GM10248 (cell line): Measurements from ENCODE around the gene KCNMB2.
"Not testable (repeated sequence)": the region's sequence is repeated elsewhere in the genome, so short reads cannot be mapped to it uniquely, and the experiment has no call there.

ENCODE experiments used
- CTCF ChIA-PET: fragments of 300-600 bp; sonication (Branson Sonifier 250); formaldehyde crosslinking; extraction: SDS; loops from one replicate; lab custom pipeline; 2021; ENCODE audit warnings: antibody characterized with exemption; lab: Yijun Ruan, JAX
- POLR2A ChIA-PET: fragments of 350-650 bp; sonication (Branson Sonifier 250); formaldehyde crosslinking; extraction: SDS; loops from one replicate; lab custom pipeline; 2020; ENCODE audit warnings: antibody characterized with exemption; lab: Yijun Ruan, JAX
- DNase-seq: peaks from one replicate; pipeline ENCODE4 v3.0.0; 2012; ENCODE audit errors: extremely low spot score
- TF ChIP-seq, protein P1 (sequence below): IDR thresholded peaks from 2 replicates; pipeline ENCODE4 v1.5.1; 2012; ENCODE audit warnings: mild to moderate bottlenecking, low read depth; ENCODE audit errors: extremely low read depth, missing control alignments, control extremely low read depth

The KCNMB2 gene

DNA sequence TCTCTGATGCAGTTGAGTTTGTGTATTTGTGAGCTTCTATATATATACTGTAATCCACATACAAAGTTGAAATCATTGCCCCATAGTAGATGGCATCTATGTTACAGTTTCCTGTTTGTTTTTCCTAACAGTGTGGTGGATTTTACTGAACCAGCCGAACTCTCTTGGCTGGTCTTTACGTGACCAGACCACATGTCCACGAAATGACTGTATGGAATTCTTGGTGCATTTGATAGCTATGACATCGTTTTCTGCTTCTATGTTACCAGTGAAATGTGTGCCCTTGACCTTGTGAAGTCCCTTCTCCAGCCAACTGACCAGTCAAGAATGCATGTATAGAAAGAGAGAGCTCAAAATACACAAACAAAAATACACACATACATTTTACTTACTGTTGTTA, 1.8 kb downstream of the KCNMB2 start:
- DNase-seq: no peak
- TF ChIP-seq, protein P1, sequence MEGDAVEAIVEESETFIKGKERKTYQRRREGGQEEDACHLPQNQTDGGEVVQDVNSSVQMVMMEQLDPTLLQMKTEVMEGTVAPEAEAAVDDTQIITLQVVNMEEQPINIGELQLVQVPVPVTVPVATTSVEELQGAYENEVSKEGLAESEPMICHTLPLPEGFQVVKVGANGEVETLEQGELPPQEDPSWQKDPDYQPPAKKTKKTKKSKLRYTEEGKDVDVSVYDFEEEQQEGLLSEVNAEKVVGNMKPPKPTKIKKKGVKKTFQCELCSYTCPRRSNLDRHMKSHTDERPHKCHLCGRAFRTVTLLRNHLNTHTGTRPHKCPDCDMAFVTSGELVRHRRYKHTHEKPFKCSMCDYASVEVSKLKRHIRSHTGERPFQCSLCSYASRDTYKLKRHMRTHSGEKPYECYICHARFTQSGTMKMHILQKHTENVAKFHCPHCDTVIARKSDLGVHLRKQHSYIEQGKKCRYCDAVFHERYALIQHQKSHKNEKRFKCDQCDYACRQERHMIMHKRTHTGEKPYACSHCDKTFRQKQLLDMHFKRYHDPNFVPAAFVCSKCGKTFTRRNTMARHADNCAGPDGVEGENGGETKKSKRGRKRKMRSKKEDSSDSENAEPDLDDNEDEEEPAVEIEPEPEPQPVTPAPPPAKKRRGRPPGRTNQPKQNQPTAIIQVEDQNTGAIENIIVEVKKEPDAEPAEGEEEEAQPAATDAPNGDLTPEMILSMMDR: no peak
- CTCF ChIA-PET: interaction anchor here (1.1 to 2.9 kb wide), 5 partner anchors 11 to 56 kb away, joined by 3 to 12 read pairs (median 4); no protein-coding TSS in a partner anchor
- POLR2A ChIA-PET: interaction anchor here (0.7 kb wide), 1 partner anchor 19 kb away, joined by 3 read pairs; no protein-coding TSS in a partner anchor

DNA sequence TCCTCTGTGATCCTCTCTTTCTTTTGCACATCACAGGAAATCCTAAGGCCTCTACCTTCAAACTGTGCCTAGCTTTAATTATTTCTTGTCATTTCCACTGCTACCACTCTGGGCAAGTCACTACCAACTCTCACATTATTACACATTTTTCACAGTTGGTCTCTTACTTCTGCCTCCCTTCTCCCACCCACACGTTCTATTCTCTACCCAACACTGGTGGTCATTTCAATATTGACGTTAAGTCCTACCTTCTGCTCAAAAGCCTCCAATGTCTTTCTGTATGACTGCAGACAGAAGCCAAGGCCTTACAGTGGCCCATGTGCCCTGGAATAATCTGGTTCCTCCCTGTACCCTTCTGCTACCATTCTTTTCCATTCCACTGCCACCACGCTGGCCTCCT, 3.9 kb downstream of the KCNMB2 start:
- TF ChIP-seq, protein P1: no peak
- ChIA-PET CTCF (interaction anchor here (1.3 to 2.9 kb wide), 2 partner anchors 9 to 11 kb away, joined by 3 to 12 read pairs; no protein-coding TSS in a partner anchor), POLR2A (no interaction called here)
- DNase-seq: no peak

DNA sequence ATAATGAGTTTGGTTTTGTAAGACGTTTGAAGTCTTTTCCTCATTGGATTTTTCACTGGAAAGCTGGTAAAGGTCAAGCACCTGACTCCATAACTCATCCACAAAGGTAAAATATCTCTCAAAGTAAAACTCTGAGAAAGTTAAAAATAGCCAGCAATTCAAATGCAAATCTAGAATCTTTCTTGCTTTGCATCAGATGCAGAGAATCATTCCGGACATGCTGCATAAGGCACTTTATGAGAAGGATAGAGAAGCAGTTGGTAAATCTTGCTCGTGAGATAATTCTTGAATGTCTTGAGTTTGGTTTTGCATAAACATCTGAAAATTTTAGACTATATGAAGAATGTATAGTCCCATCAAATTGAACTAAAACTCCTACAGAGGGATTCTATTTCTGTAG, 9.1 kb downstream of the KCNMB2 start:
- DNase-seq: no peak
- ChIA-PET POLR2A (no interaction called here), CTCF (interaction anchor here (2.5 kb wide), 1 partner anchor 23 kb away, joined by 7 read pairs; no protein-coding TSS in a partner anchor)
- TF ChIP-seq, protein P1: no peak

DNA sequence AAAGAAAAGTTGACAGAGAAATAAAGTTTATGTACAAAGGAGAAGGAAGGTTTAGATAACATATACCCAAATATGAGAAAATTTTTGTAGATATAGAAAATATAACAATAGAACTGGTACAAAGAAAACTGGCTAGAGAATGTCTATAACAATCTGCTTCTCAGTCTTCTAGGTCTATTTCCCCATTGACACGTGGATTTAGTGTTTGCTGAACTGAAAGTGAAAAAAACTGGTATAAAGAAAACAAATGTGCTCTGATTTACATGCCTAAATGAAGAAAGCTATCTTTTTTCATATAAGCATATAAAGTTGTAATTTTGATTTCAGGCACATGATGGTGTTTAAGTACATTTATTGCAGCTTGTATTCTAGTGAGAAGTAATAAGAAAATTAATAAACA, 9.8 kb downstream of the KCNMB2 start:
- CTCF ChIA-PET: no interaction called here
- TF ChIP-seq, protein P1: no peak
- POLR2A ChIA-PET: no interaction called here
- peak; percentile 26 for DNase-seq

DNA sequence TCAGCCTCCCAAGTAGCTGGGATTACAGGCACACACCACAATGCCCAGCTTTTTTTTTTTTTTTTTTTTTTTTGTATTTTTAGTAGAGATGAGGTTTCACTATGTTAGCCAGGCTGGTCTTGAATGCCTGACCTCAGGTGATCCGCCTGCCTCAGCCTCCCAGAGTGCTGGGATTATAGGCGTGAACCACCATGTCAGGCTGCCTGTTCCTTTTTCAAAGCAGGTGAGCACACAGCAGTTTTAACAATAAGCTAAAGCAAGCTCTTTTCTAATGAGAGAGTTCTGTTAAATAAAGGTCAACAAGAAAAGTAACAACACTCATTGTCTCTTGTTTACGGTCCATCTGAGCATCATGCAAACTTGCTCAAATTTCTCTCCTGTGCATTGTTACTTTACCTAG, 13.2 kb downstream of the KCNMB2 start:
- DNase-seq, POLR2A ChIA-PET: not testable (repeated sequence)
- CTCF ChIA-PET: interaction anchor here (2.8 kb wide), 1 partner anchor 11 kb away, joined by 12 read pairs; no protein-coding TSS in a partner anchor

DNA sequence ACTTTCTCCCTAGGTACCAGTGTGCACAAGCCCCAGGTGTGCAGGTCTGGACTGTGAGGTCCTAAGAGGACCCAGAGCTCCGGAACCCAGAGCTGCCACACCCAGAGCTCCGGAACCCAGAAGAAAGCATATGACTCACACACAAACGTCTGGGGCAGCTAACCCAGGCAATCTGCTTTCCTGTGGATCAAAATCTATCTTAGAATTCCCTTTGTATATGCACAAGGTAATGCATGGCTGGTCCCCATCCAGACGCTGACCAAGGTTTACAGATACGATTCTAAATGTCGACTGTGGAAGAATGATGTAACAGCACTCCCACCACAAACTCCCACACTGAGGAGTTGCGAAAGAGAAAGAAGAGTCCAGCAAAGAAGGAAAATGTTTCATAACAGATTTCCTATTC, 15.7 kb downstream of the KCNMB2 start:
- DNase-seq: no peak
- ChIA-PET POLR2A (no interaction called here), CTCF (interaction anchor here (1.2 to 2.9 kb wide), 4 partner anchors 10 to 32 kb away, joined by 3 to 19 read pairs (median 6); no protein-coding TSS in a partner anchor)
- TF ChIP-seq, protein P1: no peak

DNA sequence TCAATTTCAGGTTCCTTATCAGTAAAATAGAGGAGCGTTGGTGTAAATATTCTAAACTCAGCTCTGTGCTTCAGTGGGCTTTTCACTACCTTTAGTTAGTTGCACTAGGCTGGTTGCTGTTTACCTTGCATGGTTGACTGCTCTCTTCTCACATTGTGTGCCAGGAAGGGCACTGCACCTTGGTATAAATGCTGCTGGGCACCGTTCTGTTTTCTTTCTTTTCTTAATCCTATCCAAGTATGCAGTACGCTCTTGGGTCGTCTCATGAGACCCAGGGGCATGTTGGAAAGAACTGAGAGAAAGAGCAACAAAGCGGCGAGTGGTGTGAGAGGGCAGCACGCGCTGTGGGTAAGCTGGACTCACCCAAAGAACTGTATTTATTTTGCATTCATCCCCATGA, 22.4 kb downstream of the KCNMB2 start:
- CTCF ChIA-PET: no interaction called here
- TF ChIP-seq, protein P1: no peak
- POLR2A ChIA-PET: no interaction called here
- DNase-seq: no peak
